ENCODE results near the gene HABP2. TPM values are rescaled to one million over a fixed set of nuclear protein-coding genes. Genes with fewer than 3 reads are reported as not detected.

The HABP2 gene
- total RNA-seq, 3 donors from 2014 or later = 0.08 TPM; not detected in 2

DNA sequence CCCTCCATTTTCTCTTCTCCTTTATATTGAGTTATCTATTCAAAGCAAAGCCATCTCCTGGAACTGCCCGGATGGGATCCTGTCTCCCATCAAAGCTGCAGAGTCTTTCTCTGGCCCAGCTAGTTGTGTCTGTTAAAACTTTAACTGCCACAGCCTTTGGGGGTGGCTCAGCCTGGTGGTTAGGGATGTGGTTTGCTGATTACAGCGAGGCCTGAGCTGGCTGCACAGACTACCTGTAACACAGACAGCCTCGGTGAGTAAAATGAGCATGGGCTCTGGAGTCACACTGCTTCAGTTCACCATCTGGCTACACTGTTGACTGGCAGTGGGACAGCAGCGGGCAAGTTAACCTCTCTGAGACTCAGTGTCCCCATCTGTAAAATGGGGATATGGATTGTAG, 18.4 kb upstream of the HABP2 start:
- H3K36me3 Mint-ChIP-seq (ENCODE audit: insufficient read depth) = no peaks in the 10 kb centered on the region
- no peak overlapping the region for H3K4me3 Mint-ChIP-seq
- ATAC-seq (no peak), DNase-seq (no peak)
- H3K9me3 Mint-ChIP-seq = no peaks in the 10 kb centered on the region
- peaks cover 9% of the 10 kb centered on the region for H3K27me3 Mint-ChIP-seq (ENCODE audit: low read depth)
- no peaks in the 10 kb centered on the region for H3K4me1 Mint-ChIP-seq (ENCODE audit: low read depth)

GRCh38 chr10:113537672-113538071, 15.2 kb upstream of the HABP2 start:
- H3K27me3 Mint-ChIP-seq (ENCODE audit: low read depth) = peaks cover 9% of the 10 kb centered on the region
- H3K4me1 Mint-ChIP-seq (ENCODE audit: low read depth) = no peaks in the 10 kb centered on the region
- no peak for ATAC-seq
- no peak for DNase-seq
- H3K36me3 Mint-ChIP-seq (ENCODE audit: insufficient read depth) = no peaks in the 10 kb centered on the region
- no peak overlapping the region for H3K4me3 Mint-ChIP-seq
- H3K9me3 Mint-ChIP-seq = no peaks in the 10 kb centered on the region

DNA sequence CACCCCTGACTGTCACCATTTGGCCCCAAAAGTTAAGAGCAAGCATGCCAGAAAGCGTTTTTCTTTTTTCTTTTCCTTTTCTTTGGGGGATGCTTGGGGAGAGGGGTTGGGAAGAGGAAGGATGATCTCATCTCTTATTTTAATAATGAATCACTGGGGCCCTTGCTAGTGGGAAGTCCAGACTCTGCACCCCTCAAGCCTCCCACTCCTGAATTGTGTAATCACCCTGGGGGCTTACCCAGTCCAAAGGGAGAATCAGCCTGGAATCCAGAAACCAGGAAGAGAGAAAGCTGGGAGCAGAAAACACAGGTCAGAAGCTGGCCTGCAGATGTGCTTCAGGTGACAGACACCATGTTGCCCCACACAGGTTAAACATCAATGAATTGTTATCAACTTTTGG, 14.7 kb upstream of the HABP2 start:
- no peak for DNase-seq
- Mint-ChIP-seq H3K36me3 (ENCODE audit: insufficient read depth) (no peaks in the 10 kb centered on the region), H3K4me1 (ENCODE audit: low read depth) (no peaks in the 10 kb centered on the region), H3K4me3 (no peak overlapping the region), H3K9me3 (no peaks in the 10 kb centered on the region), H3K27me3 (ENCODE audit: low read depth) (peaks cover 5% of the 10 kb centered on the region)
- no peak for ATAC-seq

DNA sequence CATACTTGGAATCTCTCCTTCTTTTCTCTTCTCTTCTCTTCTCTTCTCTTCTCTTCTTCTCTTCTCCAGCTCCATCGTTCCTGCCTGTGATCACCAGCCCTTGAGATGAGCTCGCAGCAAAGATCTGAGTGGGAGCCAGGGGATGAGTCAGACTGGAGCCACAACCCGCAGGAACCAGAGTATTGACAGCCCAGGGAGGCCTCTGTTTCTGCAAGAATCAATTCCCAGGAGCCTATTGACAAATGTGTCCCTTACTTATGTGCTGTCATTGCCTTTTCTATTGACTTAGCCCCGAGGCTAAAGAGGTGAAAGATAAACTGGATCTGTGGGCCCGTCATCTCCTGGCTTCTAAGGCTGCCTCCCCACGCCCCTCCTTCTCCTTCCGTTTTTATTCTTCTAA, 13.1 kb upstream of the HABP2 start:
- H3K27me3 Mint-ChIP-seq (ENCODE audit: low read depth) = peaks cover 4% of the 10 kb centered on the region

DNA sequence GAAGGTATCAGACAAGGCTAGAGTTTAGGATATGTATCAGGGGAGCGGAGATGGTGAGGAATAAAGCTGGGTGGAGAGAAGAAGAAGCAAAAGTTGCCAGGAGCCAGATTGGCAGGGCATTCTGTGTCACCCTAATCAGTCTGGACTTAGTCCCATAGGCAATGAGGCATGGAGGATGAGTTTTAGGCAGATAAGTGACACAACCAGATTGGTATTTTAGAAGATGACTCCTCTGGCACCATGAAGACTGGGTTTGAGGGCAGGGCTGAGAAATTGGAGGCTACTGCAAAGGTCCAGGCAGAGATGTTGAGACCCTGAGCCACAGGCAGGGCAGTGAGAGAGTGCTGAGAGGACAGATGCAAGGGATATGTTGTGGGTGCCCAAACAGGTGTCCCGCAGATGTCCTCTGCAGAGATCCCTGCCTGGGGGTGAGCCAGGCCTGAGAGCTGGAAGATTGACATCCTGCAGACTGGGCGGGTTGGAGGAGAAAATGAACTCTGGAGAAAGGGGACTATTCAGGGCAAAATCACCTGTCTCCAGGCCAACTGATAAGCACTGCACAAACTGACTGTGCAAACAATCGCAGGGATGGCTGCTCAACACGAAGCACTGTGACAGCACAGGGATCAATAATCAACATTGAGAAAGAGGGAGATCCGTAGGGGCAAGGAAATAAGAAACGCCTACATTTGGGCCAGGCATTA, 11.9 kb upstream of the HABP2 start:
- Mint-ChIP-seq H3K9me3 (no peaks in the 10 kb centered on the region), H3K4me3 (no peak overlapping the region), H3K36me3 (ENCODE audit: insufficient read depth) (no peaks in the 10 kb centered on the region), H3K27me3 (ENCODE audit: low read depth) (no peaks in the 10 kb centered on the region), H3K4me1 (ENCODE audit: low read depth) (no peaks in the 10 kb centered on the region)
- ATAC-seq = no peak
- no peak for DNase-seq

More for the DNA sequence above, 13.1 kb upstream of the HABP2 start:
- Mint-ChIP-seq H3K36me3 (ENCODE audit: insufficient read depth) (no peaks in the 10 kb centered on the region), H3K9me3 (no peaks in the 10 kb centered on the region), H3K4me1 (ENCODE audit: low read depth) (no peaks in the 10 kb centered on the region), H3K4me3 (no peak overlapping the region)
- ATAC-seq (no peak), DNase-seq (no peak)

DNA sequence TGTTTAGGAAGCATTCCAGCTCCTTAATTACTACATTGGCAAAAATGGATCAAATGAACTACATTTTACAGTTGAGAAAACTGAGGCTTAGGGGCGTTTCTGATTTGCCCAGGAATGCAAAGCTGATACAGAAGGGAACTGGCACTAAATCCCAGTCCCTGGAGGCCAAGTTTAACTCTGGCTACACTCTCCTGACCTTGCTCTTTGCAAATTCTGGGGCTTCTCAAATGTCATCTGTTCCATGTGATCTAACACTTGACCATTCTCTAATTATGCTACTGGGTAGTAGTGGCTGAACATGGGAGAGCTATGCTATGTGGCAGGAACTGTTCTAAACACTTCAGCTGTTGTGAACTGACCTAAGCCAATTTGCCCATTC, 11.3 kb upstream of the HABP2 start:
- Mint-ChIP-seq H3K27me3 (ENCODE audit: low read depth) (no peaks in the 10 kb centered on the region), H3K4me3 (no peak overlapping the region), H3K9me3 (no peaks in the 10 kb centered on the region), H3K36me3 (ENCODE audit: insufficient read depth) (no peaks in the 10 kb centered on the region), H3K4me1 (ENCODE audit: low read depth) (no peaks in the 10 kb centered on the region)
- no peak for DNase-seq
- no peak for ATAC-seq

DNA sequence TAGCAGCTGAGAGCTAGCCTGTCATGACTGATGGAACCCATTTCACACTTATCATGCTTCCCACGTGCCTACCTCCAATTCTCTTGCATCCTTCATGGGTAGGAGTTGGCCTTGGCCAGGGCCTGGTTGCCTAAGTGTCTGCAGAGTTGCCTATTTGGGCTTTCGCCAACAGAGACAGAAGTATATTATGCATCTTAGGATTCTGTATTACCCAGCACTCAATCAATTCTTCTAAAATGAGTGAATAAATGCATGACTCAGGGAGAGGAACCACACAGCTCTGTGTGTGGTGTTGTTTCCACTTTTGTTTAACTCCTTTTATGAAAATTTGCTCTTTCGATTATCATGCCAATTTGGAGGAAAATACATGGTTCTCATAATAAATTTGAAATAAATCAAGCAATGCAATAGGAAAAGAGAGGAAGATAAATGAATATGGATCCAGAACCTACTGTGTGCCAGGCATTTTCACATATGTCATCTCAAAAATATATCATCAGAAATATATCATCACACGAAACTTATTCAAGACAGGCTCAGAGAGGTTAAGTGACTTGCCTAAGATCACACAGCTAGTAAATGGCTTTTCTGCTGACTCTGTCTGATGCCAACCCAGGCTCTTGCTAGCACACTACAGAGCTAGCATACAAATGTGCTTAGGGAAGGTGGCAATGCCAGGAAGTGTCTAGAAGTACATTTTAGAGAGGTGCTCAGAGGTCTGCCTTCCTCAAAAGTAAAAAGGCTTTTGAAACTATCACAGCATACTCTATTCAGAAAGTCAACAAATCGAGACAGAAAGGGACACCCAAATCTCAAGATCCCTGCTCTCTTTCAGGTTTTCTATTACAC, 9.5 kb upstream of the HABP2 start:
- H3K36me3 Mint-ChIP-seq (ENCODE audit: insufficient read depth) = no peaks in the 10 kb centered on the region
- H3K27me3 Mint-ChIP-seq (ENCODE audit: low read depth) = no peaks in the 10 kb centered on the region
- H3K4me3 Mint-ChIP-seq = no peak overlapping the region
- no peaks in the 10 kb centered on the region for H3K9me3 Mint-ChIP-seq
- no peaks in the 10 kb centered on the region for H3K4me1 Mint-ChIP-seq (ENCODE audit: low read depth)
- no peak for ATAC-seq
- DNase-seq = no peak

- no peaks in the 10 kb centered on the region for H3K9me3 Mint-ChIP-seq
- no peaks in the 10 kb centered on the region for H3K4me1 Mint-ChIP-seq (ENCODE audit: low read depth)
- ATAC-seq (no peak), DNase-seq (no peak)
- no peak overlapping the region for H3K4me3 Mint-ChIP-seq
- H3K27me3 Mint-ChIP-seq (ENCODE audit: low read depth) = no peaks in the 10 kb centered on the region
- no peaks in the 10 kb centered on the region for H3K36me3 Mint-ChIP-seq (ENCODE audit: insufficient read depth)
Observed at GRCh38 chr10:113544392-113544791, 8.5 kb upstream of the HABP2 start.

- Mint-ChIP-seq H3K27me3 (ENCODE audit: low read depth) (peaks cover 6% of the 10 kb centered on the region), H3K9me3 (no peaks in the 10 kb centered on the region), H3K4me1 (ENCODE audit: low read depth) (no peaks in the 10 kb centered on the region), H3K36me3 (ENCODE audit: insufficient read depth) (no peaks in the 10 kb centered on the region), H3K4me3 (no peak overlapping the region)
- no peak for DNase-seq
- ATAC-seq = no peak
Observed at GRCh38 chr10:113547426-113547825, 5.4 kb upstream of the HABP2 start.

DNA sequence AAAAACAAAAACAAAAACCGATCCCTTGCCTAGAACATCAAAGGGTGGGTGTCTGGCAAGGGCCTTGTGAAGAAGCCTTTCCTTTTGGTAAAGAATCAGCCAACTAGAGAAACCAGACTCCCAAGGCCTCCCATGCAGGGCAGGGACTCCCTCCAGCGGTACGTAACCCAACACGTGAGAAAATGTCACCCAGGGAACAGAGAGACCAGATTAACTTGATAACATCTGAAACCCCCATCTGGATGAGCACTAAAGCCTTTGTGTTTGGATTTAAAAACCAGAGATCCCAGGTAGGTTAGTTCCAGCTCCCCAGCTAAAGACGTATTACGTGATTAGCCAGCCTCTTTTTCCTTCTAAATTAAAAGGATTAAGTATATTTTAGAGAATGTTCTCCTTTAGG, 3.0 kb upstream of the HABP2 start:
- no peak overlapping the region for H3K4me3 Mint-ChIP-seq
- ATAC-seq (no peak), DNase-seq (no peak)
- peaks cover 8% of the 10 kb centered on the region for H3K27me3 Mint-ChIP-seq (ENCODE audit: low read depth)
- no peaks in the 10 kb centered on the region for H3K36me3 Mint-ChIP-seq (ENCODE audit: insufficient read depth)
- no peaks in the 10 kb centered on the region for H3K9me3 Mint-ChIP-seq
- H3K4me1 Mint-ChIP-seq (ENCODE audit: low read depth) = no peaks in the 10 kb centered on the region

DNA sequence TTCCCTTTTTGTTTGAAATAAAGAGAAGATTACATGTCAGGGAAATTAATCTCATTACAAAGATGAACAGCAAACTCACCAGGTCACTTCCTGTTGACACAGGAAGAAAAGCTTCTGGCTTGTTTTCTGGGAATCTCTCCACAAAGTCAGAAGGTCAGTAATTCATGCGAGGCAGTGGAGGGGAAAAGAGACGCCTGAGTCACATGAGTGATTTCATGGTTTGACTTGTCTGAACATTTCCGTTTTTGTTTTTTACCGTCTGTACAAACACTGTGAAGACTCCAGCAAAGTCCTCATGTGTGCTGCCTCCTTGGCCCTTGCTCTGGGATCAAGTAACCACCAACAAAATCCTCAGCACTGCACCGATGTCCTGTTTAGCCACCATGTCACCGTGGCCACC, 2.5 kb upstream of the HABP2 start:
- Mint-ChIP-seq H3K4me1 (ENCODE audit: low read depth) (no peaks in the 10 kb centered on the region), H3K4me3 (no peak overlapping the region), H3K36me3 (ENCODE audit: insufficient read depth) (no peaks in the 10 kb centered on the region), H3K9me3 (no peaks in the 10 kb centered on the region), H3K27me3 (ENCODE audit: low read depth) (peaks cover 8% of the 10 kb centered on the region)
- DNase-seq (no peak), ATAC-seq (no peak)

DNA sequence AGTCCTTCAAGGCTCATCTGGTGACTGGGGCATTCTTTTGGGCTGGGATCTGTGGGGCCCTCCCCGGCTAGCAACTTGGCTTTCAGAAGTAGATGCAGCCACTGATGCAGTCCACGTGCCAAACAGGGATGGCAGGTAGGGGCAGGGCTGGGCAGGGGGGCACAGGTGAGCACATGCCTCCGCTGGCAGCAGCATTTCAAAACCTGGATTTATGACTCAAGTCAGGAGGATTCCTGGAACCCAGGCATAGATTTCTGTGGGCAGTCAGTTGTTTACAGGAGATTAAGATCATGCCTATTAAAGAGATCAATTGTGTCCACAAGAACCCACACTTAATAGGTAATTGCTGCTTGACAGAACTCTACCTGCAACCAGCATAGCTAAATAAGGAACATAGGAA, 839 bp upstream of the HABP2 start:
- ATAC-seq (no peak), DNase-seq (no peak)
- Mint-ChIP-seq H3K27me3 (ENCODE audit: low read depth) (peaks cover 10% of the 10 kb centered on the region), H3K4me3 (no peak overlapping the region), H3K36me3 (ENCODE audit: insufficient read depth) (no peaks in the 10 kb centered on the region), H3K9me3 (no peaks in the 10 kb centered on the region), H3K4me1 (ENCODE audit: low read depth) (no peaks in the 10 kb centered on the region)

GRCh38 chr10:113553149-113553548, 296 bp downstream of the HABP2 start:
- Mint-ChIP-seq H3K4me1 (ENCODE audit: low read depth) (no peaks in the 10 kb centered on the region), H3K36me3 (ENCODE audit: insufficient read depth) (no peaks in the 10 kb centered on the region), H3K9me3 (no peaks in the 10 kb centered on the region), H3K4me3 (no peak overlapping the region), H3K27me3 (ENCODE audit: low read depth) (peaks cover 14% of the 10 kb centered on the region)
- no peak for ATAC-seq
- DNase-seq = no peak

GRCh38 chr10:113554214-113554613, 1.4 kb downstream of the HABP2 start:
- H3K4me1 Mint-ChIP-seq (ENCODE audit: low read depth) = no peaks in the 10 kb centered on the region

DNA sequence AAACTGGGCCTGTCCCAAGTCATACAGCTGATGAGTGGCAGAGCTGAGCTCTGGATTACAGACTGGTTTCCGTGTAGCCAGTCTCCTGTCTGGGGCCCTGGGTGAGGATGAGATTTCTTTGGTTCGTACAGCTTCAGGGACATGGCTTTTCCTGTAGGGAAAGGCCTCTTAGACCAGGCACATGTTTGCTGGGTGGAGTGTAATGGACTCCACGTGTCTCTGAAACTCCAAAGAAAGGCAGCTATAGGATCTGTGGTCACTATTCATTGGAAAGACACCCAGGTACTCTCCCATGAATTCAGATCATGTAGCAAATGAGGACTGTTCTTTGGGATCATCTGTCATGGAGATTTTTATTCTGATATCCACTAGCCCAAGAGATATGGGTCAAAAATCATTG, 2.4 kb downstream of the HABP2 start:
- DNase-seq = no peak
- Mint-ChIP-seq H3K27me3 (ENCODE audit: low read depth) (peaks cover 17% of the 10 kb centered on the region), H3K4me3 (no peak overlapping the region), H3K36me3 (ENCODE audit: insufficient read depth) (no peaks in the 10 kb centered on the region), H3K4me1 (ENCODE audit: low read depth) (no peaks in the 10 kb centered on the region), H3K9me3 (no peaks in the 10 kb centered on the region)
- no peak for ATAC-seq

More at GRCh38 chr10:113554214-113554613, 1.4 kb downstream of the HABP2 start:
- no peaks in the 10 kb centered on the region for H3K9me3 Mint-ChIP-seq
- no peak overlapping the region for H3K4me3 Mint-ChIP-seq
- no peak for ATAC-seq
- H3K27me3 Mint-ChIP-seq (ENCODE audit: low read depth) = peaks cover 16% of the 10 kb centered on the region
- no peaks in the 10 kb centered on the region for H3K36me3 Mint-ChIP-seq (ENCODE audit: insufficient read depth)
- DNase-seq = no peak
